GF-D8 (cell line): ENCODE data around the gene ETV3.

ENCODE experiments used
- DNase-seq: peaks from one replicate; lab custom pipeline; 2025; lab: John Stamatoyannopoulos, UW

ETV3 gene

DNA sequence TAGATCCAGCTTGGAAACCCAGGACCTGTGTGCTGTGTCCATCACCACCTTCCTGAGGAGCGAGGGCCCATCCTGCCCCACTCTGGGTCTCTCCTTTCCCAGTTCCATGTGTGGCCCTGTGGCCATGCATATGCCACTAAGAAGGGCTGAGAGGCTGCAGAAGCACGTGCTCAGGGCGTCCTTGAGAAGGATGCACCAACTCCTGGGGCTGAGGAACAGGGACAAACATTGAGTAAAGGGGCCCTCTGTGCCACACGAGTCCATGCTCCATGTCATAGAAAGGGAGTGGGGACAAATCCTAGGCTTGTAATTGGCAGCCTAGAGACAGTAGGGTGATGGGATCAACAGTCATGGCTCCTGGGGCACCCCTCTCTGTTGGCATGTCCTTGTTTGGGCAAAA is 47.0 kb downstream of the ETV3 start:
- DNase-seq, result no peak

- no peak for DNase-seq
Observed at GRCh38 chr1:157090771-157091170, 47.4 kb downstream of the ETV3 start.

DNA sequence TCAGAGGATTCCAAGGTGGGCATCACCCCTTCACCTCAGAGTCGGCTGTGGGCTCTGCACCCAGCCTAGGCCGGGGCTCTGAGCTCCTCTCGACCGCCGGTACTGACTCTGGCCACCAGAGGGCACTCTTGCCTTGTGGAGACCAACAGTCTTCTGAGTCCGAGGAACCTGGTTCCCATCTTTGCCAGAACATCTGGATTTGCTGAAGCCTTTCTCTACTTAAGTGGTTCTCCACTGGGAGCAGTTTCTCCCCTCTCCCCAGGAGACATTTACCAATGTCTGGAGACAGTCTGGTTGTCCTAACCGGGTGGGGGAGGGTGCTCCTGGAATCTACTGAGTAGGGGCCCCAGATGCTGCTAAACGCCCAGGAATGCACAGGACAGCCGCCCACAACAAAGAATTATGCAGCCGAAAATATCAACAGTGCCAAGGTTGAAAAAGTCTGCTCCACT is 48.0 kb downstream of the ETV3 start:
- DNase-seq, result no peak

GRCh38 chr1:157089789-157090188 is 48.4 kb downstream of the ETV3 start:
- no peak for DNase-seq

DNA sequence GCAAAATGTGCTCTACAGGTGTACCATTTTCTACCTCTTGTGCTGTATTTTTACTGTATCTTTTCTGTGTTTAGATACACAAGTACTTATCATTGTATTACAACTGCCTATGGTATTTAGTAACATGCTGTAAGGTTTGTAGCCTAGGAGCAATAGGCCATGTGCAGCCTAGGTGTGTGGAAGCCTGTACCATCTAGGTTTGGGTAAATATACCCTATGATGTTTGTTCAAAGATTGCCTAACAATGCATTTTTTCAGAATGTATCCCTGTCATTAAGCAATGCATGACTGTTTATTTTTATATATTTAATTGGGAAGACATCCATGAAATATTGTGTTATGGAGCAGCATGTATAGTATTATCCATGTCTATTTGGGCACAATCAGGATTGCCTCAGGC is 49.6 kb downstream of the ETV3 start:
- DNase-seq, result no peak

- DNase-seq, result no peak
Observed at GRCh38 chr1:157087030-157087429, 51.2 kb downstream of the ETV3 start.

GRCh38 chr1:157086299-157086698 is 51.9 kb downstream of the ETV3 start:
- DNase-seq, result no peak

DNA sequence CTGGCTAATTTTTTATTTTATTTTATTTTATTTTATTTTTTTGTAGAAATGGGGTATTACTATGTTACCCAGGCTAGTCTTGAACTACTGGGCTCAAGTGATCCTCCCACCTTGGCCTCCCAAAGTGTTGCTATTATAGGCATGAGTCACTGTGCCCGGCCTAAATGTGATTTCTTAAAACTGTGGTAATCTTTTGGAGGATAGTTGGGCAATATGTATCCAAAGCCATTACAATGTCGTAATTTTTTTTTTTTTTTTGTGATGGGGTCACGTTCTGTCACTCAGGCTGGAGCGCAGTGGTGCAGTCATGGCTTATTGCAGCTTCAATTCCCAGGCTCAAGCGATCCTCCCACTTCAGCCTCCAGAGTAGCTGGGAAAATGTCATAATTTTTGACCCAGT is 52.8 kb downstream of the ETV3 start:
- DNase-seq, result peak; percentile 49

DNA sequence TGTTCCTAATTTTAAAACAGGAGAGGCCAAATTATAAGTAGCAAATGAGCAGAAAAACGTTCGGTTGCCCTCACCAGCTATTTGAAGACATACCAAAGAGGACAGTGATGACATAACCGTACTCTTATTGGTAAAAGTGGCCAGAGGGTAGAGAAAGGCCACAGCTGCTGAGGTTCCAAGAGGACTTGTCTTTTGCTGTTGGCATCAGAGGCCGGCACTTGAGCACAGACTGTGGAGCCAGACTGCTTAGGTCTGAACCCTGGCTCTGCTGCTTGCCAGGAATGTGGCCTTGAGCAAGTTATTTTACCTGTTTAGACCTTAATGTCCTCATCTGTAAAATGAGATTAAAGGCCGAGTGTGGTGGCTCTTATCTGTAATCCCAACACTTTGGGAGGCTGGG is 53.5 kb downstream of the ETV3 start:
- DNase-seq, result no peak

- no peak for DNase-seq
Observed at GRCh38 chr1:157081707-157082106, 56.5 kb downstream of the ETV3 start.

DNA sequence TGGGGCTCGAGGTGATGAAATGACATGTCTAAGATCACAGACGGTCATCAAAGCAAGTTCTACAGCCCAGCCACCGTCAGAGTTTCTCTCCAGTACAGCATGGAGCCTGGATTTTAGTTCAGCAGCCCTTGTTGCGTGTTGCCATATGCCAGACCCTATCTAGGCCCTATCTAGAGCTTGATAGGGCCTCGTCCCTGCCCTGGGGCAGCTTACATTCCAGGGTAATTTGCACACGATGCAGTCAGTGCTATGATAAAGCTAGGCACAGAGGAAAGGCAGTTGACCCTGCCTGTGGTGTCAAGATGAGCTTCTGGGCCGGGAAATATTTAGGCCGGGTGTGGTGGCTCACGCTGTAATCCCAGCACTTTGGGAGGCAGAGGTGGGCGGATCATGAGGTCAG is 57.5 kb downstream of the ETV3 start:
- no peak for DNase-seq

DNA sequence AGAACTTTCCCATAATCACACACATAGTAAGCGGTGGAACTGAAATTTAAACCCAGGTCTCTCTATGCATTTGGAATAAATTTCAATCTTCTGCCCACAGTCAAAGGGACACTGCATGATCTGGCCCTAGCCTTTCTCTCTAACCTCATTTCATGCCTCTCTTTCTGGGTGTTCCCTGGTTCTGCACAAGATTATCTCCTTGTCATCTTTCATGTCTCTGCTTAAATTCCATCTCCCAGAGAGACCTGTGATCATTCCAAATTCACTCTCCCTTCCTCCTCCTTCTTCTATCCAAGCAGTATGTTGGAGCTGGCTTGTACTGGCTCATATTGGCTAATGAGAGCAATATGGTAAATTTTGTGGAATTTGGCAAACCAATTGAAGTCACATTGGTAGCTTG is 60.8 kb downstream of the ETV3 start:
- no peak for DNase-seq

GRCh38 chr1:157073944-157074685 is 64.1 kb downstream of the ETV3 start:
- no peak for DNase-seq
